Measurements from ENCODE around the gene OTOP2.

The OTOP2 gene

DNA sequence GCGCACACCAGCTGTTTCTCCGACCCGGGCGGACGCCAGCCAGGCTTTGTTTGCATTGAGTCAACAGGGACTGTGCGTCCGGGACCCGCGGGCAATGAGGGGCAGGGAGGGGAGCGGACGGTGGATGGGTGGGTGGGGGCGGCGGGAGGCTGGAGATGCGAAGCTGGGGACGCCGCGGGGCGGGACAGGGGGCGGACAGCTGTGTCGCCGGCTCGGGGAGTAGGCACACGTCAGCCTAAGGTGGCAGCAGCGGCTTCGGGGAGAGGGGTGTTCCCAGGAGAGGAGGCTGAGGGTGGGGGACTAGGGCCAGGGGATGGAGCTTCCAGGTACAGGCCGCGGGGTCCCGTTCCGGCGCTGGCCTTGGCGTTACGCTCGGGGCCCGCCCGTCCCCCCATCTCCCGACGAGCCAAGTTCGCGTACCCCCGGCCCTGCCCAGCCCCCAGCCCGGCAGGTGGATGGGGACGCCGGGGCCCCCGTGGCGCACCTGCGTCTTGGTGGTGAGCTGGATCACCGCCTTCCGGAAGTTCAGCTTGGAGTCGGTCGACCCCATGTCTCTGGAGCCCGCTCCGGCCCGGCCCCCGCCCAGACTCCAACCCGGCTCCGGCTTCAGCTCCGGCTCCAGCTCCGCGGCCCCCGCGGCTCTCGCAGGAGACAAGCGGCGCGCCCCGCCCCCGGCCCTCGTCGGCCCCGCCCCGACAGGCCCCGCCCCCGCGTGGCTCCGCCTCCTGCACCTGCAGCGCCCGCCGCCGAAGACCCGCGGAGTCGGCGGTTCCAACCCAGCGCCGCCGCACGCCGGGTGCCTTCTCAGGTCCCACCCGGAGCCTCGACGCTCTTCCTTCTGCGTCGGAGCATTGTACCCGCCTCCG, 48.3 kb downstream of the OTOP2 start, which contains the start of gene HID1 (continued):
- TF ChIP-seq ZNF175 (tag by site-specific recombination; IDR thresholded peaks at IDR 0.05) = no peak
- no peak for TF ChIP-seq ZXDB (tag by site-specific recombination; IDR thresholded peaks at IDR 0.05)
- TF ChIP-seq, protein P1, sequence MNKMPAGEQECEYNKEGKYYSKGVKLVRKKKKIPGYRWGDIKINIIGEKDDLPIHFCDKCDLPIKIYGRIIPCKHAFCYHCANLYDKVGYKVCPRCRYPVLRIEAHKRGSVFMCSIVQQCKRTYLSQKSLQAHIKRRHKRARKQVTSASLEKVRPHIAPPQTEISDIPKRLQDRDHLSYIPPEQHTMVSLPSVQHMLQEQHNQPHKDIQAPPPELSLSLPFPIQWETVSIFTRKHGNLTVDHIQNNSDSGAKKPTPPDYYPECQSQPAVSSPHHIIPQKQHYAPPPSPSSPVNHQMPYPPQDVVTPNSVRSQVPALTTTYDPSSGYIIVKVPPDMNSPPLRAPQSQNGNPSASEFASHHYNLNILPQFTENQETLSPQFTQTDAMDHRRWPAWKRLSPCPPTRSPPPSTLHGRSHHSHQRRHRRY (tag by site-specific recombination; IDR thresholded peaks at IDR 0.05) = no peak
- no peak for TF ChIP-seq ZNF610 (tag by site-specific recombination; IDR thresholded peaks at IDR 0.05; ENCODE audit: borderline replicate concordance)
- TF ChIP-seq ZNF140 (tag by site-specific recombination; IDR thresholded peaks at IDR 0.05) = no peak
- TF ChIP-seq ZNF654 (tag by site-specific recombination; IDR thresholded peaks at IDR 0.05; ENCODE audit: low read depth) = no peak
- 0 out of 2 replicates have a peak, but pooled peaks have one; percentile 36 for TF ChIP-seq KLF8 (tag by site-specific recombination; IDR thresholded peaks at IDR 0.05)
- no peak for TF ChIP-seq ZBTB48 (tag by site-specific recombination; IDR thresholded peaks at IDR 0.05)
- no peak for TF ChIP-seq ZNF837 (tag by site-specific recombination; IDR thresholded peaks at IDR 0.05)
- TF ChIP-seq ZNF266 (tag by site-specific recombination; IDR thresholded peaks at IDR 0.05; ENCODE audit: low read depth) = no peak
- TF ChIP-seq SCRT1 (tag by site-specific recombination; IDR thresholded peaks at IDR 0.05; ENCODE audit: borderline replicate concordance) = no peak
- TF ChIP-seq, protein P2, sequence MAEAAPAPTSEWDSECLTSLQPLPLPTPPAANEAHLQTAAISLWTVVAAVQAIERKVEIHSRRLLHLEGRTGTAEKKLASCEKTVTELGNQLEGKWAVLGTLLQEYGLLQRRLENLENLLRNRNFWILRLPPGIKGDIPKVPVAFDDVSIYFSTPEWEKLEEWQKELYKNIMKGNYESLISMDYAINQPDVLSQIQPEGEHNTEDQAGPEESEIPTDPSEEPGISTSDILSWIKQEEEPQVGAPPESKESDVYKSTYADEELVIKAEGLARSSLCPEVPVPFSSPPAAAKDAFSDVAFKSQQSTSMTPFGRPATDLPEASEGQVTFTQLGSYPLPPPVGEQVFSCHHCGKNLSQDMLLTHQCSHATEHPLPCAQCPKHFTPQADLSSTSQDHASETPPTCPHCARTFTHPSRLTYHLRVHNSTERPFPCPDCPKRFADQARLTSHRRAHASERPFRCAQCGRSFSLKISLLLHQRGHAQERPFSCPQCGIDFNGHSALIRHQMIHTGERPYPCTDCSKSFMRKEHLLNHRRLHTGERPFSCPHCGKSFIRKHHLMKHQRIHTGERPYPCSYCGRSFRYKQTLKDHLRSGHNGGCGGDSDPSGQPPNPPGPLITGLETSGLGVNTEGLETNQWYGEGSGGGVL (tag by site-specific recombination; IDR thresholded peaks at IDR 0.05) = peak; percentile 92
- peak; percentile 62 for TF ChIP-seq ZNF341 (tag by site-specific recombination; IDR thresholded peaks at IDR 0.05; ENCODE audit: low read depth)
- TF ChIP-seq BCL11A (tag by site-specific recombination; IDR thresholded peaks at IDR 0.05; ENCODE audit: low read depth) = no peak
- peak; percentile 41; the same call in 1 of the 2 replicates for TF ChIP-seq ZNF394 (tag by site-specific recombination; IDR thresholded peaks at IDR 0.05; ENCODE audit: borderline replicate concordance)
- TF ChIP-seq, protein P3, sequence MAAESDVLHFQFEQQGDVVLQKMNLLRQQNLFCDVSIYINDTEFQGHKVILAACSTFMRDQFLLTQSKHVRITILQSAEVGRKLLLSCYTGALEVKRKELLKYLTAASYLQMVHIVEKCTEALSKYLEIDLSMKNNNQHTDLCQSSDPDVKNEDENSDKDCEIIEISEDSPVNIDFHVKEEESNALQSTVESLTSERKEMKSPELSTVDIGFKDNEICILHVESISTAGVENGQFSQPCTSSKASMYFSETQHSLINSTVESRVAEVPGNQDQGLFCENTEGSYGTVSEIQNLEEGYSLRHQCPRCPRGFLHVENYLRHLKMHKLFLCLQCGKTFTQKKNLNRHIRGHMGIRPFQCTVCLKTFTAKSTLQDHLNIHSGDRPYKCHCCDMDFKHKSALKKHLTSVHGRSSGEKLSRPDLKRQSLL (tag by site-specific recombination; IDR thresholded peaks at IDR 0.05) = peak; percentile 99
- TF ChIP-seq GLI4 (tag by site-specific recombination; IDR thresholded peaks at IDR 0.05) = no peak
- TF ChIP-seq ZNF596 (tag by site-specific recombination; IDR thresholded peaks at IDR 0.05) = no peak
- no peak for TF ChIP-seq ZSCAN30 (tag by site-specific recombination; IDR thresholded peaks at IDR 0.05)
- TF ChIP-seq ZNF23 (tag by site-specific recombination; IDR thresholded peaks at IDR 0.05; ENCODE audit: borderline replicate concordance) = no peak
- TF ChIP-seq, protein P4, sequence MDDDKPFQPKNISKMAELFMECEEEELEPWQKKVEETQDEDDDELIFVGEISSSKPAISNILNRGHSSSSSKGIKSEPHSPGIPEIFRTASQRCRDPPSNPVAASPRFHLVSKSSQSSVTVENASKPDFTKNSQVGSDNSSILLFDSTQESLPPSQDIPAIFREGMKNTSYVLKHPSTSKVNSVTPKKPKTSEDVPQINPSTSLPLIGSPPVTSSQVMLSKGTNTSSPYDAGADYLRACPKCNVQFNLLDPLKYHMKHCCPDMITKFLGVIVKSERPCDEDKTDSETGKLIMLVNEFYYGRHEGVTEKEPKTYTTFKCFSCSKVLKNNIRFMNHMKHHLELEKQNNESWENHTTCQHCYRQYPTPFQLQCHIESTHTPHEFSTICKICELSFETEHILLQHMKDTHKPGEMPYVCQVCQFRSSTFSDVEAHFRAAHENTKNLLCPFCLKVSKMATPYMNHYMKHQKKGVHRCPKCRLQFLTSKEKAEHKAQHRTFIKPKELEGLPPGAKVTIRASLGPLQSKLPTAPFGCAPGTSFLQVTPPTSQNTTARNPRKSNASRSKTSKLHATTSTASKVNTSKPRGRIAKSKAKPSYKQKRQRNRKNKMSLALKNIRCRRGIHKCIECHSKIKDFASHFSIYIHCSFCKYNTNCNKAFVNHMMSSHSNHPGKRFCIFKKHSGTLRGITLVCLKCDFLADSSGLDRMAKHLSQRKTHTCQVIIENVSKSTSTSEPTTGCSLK (tag by site-specific recombination; IDR thresholded peaks at IDR 0.05) = no peak
- TF ChIP-seq ZNF48 (tag by site-specific recombination; IDR thresholded peaks at IDR 0.05) = no peak
- no peak for TF ChIP-seq ZNF311 (tag by site-specific recombination; IDR thresholded peaks at IDR 0.05; ENCODE audit: borderline replicate concordance)
- TF ChIP-seq ZFP69B (tag by site-specific recombination; IDR thresholded peaks at IDR 0.05) = no peak
- peak; percentile 71; the same call in 1 of the 2 replicates for TF ChIP-seq ZBTB20 (tag by site-specific recombination; IDR thresholded peaks at IDR 0.05)
- TF ChIP-seq ZNF623 (tag by site-specific recombination; IDR thresholded peaks at IDR 0.05) = no peak
- no peak for TF ChIP-seq ZNF624 (tag by site-specific recombination; IDR thresholded peaks at IDR 0.05)
- TF ChIP-seq ZNF664 (tag by site-specific recombination; IDR thresholded peaks at IDR 0.05) = no peak
- TF ChIP-seq ZNF16 (tag by site-specific recombination; IDR thresholded peaks at IDR 0.05; ENCODE audit: low read depth) = no peak
- TF ChIP-seq KLF1 (tag by site-specific recombination; IDR thresholded peaks at IDR 0.05) = peak; percentile 67; the same call in 1 of the 2 replicates
- TF ChIP-seq EGR2 (tag by site-specific recombination; IDR thresholded peaks at IDR 0.05; ENCODE audit: low read depth) = no peak; the same call in 1 of the 2 replicates

Measured in HEK293 (cell line).